ENCODE measurements around the gene FOXN1. TPM values are rescaled to one million over a fixed set of nuclear protein-coding genes. Genes with fewer than 3 reads are reported as not detected.

Gene FOXN1
- total and polyA plus RNA-seq, 2 donors (not counting 1 experiment from before 2014, with no cell fraction given): not detected

GRCh38 chr17:28477928-28478327, 28.2 kb upstream of the FOXN1 start:
- H3K4me1 ChIP-seq (ENCODE audit: control insufficient read depth, extremely low read depth, insufficient read depth, low read length): no peaks in the 10 kb centered on the region
- no peak overlapping the region for H3K4me3 ChIP-seq (replicated peaks in 1 of 4; ENCODE audit: control extremely low read depth in 1 of 4, insufficient read depth in 1 of 4, low read depth in 3 of 4, low read length in 4 of 4)
- no peaks in the 10 kb centered on the region for H3K79me2 ChIP-seq (ENCODE audit: control insufficient read depth, insufficient read depth, low read length)
- no peaks in the 10 kb centered on the region for H4K20me1 ChIP-seq (ENCODE audit: control insufficient read depth, extremely low read depth, insufficient read depth, low read length)
- no peak for DNase-seq (ENCODE audit: low read depth in 2 of 2)
- H2AFZ ChIP-seq (ENCODE audit: low read length): no peak overlapping the region
- H3K4me2 ChIP-seq (ENCODE audit: extremely low read depth, insufficient read depth, low read length): no peak overlapping the region
- H3K36me3 ChIP-seq (ENCODE audit: control insufficient read depth, insufficient read depth, low read length): no peaks in the 10 kb centered on the region
- no peak for TF ChIP-seq EZH2 (IDR thresholded peaks at IDR 0.05; ENCODE audit: low read length, missing control alignments)
- no peak for TF ChIP-seq CTCF (conservative IDR thresholded peaks at IDR 0.05 in 1 of 2, IDR thresholded peaks at IDR 0.05 in 1 of 2; ENCODE audit: low read depth in 1 of 2, low read length in 2 of 2)
- peaks cover 16% of the 10 kb centered on the region for H3K27me3 ChIP-seq (ENCODE audit: control insufficient read depth, insufficient read depth, low read length)
- H3K9me3 ChIP-seq (ENCODE audit: control insufficient read depth, insufficient read depth, low read depth, low read length): no peaks in the 10 kb centered on the region
- H3K27ac ChIP-seq (ENCODE audit: insufficient read depth, low read length): no peak overlapping the region
- H3K9ac ChIP-seq (ENCODE audit: insufficient read depth, low read length): no peak overlapping the region

DNA sequence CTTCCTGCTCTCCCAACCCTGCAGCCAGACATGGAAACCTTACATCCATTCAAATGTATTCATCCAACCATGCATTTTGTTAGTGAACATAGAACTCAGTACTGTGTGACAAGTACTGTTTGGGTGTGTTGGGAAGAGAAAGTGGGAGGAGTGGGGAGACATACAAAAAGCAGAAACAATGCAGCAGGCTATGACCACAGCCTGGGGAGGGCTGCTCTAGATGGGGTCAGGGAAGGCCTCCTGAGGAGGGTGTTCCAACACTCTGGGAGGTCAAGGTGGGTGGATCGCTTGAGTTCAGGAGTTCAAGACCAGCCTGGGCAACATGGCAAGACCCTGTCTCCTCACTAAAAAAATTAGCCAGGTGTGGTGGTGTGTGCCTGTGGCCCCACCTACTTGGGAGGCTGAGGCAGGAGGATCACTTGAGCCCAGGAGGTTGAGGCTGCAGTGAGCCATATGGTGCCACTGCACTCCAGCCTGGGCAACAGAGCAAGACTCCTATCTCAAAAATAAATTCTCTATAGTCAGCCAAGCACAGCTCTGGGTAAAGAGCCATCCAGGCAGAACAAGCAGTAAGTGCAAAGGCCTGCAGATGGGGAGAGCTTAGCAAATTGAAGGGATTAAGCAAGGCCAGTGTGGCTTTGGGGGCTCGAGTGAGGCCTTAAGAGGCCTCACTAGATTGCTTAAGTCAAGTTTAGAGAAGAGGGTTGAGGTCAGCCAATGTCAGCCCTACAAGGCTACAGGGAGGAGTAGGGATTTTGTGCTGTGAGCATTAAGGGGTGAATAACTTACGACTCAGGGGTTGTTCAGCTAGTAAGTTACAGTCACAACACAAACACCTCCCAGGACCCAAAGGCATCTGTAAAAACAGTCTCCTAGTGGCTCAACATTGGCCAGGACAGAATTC, 27.2 kb upstream of the FOXN1 start:
- Histone ChIP-seq H3K9ac (ENCODE audit: insufficient read depth, low read length) (no peak overlapping the region), H3K27me3 (ENCODE audit: control insufficient read depth, insufficient read depth, low read length) (peaks cover 18% of the 10 kb centered on the region), H2AFZ (ENCODE audit: low read length) (no peak overlapping the region), H3K36me3 (ENCODE audit: control insufficient read depth, insufficient read depth, low read length) (no peaks in the 10 kb centered on the region), H3K79me2 (ENCODE audit: control insufficient read depth, insufficient read depth, low read length) (no peaks in the 10 kb centered on the region), H3K4me2 (ENCODE audit: extremely low read depth, insufficient read depth, low read length) (no peak overlapping the region), H3K27ac (ENCODE audit: insufficient read depth, low read length) (no peak overlapping the region), H3K4me1 (ENCODE audit: control insufficient read depth, extremely low read depth, insufficient read depth, low read length) (no peaks in the 10 kb centered on the region), H4K20me1 (ENCODE audit: control insufficient read depth, extremely low read depth, insufficient read depth, low read length) (no peaks in the 10 kb centered on the region), H3K4me3 (replicated peaks in 1 of 4; ENCODE audit: control extremely low read depth in 1 of 4, insufficient read depth in 1 of 4, low read depth in 3 of 4, low read length in 4 of 4) (no peak overlapping the region), H3K9me3 (ENCODE audit: control insufficient read depth, insufficient read depth, low read depth, low read length) (no peaks in the 10 kb centered on the region)
- TF ChIP-seq CTCF (conservative IDR thresholded peaks at IDR 0.05 in 1 of 2, IDR thresholded peaks at IDR 0.05 in 1 of 2; ENCODE audit: low read depth in 1 of 2, low read length in 2 of 2): no peak
- no peak for TF ChIP-seq EZH2 (IDR thresholded peaks at IDR 0.05; ENCODE audit: low read length, missing control alignments)
- DNase-seq (ENCODE audit: low read depth in 2 of 2): peak in 1 of 2 donors; percentile 26

DNA sequence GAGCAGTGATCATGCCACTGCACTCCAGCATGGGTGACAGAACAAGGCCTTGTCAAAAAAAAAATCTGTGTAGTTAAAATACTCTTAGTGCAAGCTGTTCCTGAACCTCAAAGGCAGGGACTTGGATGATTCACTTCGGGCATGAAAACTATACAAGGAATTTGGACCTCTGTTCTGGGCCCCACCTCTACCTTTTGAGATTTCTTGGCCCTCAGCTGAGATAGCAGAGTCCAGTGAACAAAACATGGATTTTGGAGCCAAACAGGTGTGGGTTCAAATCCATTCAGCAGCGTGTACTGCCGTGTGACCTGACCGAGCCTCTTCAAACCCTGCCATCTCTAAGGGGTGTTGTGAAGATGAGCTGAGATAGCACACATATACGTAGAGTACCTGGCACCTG, 25.9 kb upstream of the FOXN1 start:
- no peak for DNase-seq (ENCODE audit: low read depth in 2 of 2)
- no peaks in the 10 kb centered on the region for H3K36me3 ChIP-seq (ENCODE audit: control insufficient read depth, insufficient read depth, low read length)
- TF ChIP-seq CTCF (conservative IDR thresholded peaks at IDR 0.05 in 1 of 2, IDR thresholded peaks at IDR 0.05 in 1 of 2; ENCODE audit: low read depth in 1 of 2, low read length in 2 of 2) (no peak), EZH2 (IDR thresholded peaks at IDR 0.05; ENCODE audit: low read length, missing control alignments) (no peak)

More for the DNA sequence above, 25.9 kb upstream of the FOXN1 start:
- H3K4me1 ChIP-seq (ENCODE audit: control insufficient read depth, extremely low read depth, insufficient read depth, low read length): no peaks in the 10 kb centered on the region
- H3K79me2 ChIP-seq (ENCODE audit: control insufficient read depth, insufficient read depth, low read length): no peaks in the 10 kb centered on the region
- H3K9ac ChIP-seq (ENCODE audit: insufficient read depth, low read length): no peak overlapping the region
- no peaks in the 10 kb centered on the region for H4K20me1 ChIP-seq (ENCODE audit: control insufficient read depth, extremely low read depth, insufficient read depth, low read length)
- H3K9me3 ChIP-seq (ENCODE audit: control insufficient read depth, insufficient read depth, low read depth, low read length): no peaks in the 10 kb centered on the region
- no peak overlapping the region for H3K4me2 ChIP-seq (ENCODE audit: extremely low read depth, insufficient read depth, low read length)
- peaks cover 21% of the 10 kb centered on the region for H3K27me3 ChIP-seq (ENCODE audit: control insufficient read depth, insufficient read depth, low read length)
- no peak overlapping the region for H2AFZ ChIP-seq (ENCODE audit: low read length)
- no peak overlapping the region for H3K27ac ChIP-seq (ENCODE audit: insufficient read depth, low read length)
- no peak overlapping the region for H3K4me3 ChIP-seq (replicated peaks in 1 of 4; ENCODE audit: control extremely low read depth in 1 of 4, insufficient read depth in 1 of 4, low read depth in 3 of 4, low read length in 4 of 4)

Measured in fibroblast of lung (primary cell).